Activated CD4-positive, alpha-beta memory T cell treated with anti-CD3 and anti-CD28 coated beads for 36 hours (primary cell): ENCODE results near the gene CLTCL1. TPM values are rescaled to one million over a fixed set of nuclear protein-coding genes. Genes with fewer than 3 reads are reported as not detected.
"Not testable (repeated sequence)": the region's sequence is repeated elsewhere in the genome, so short reads cannot be mapped to it uniquely, and the experiment has no call there.

Experiments used
- CTCF ChIA-PET: fragments of 350-600 bp; sonication (Branson Sonifier 250); formaldehyde crosslinking; loops from one replicate; lab custom pipeline; 2021; ENCODE audit warnings: antibody characterized with exemption, inconsistent platforms; lab: Charles Lee
- POLR2A ChIA-PET: fragments of 350-600 bp; sonication (Branson Sonifier 250); formaldehyde crosslinking; loops from one replicate; lab custom pipeline; 2021; ENCODE audit warnings: antibody characterized with exemption; lab: Charles Lee
- DNase-seq: peaks from one replicate; pipeline ENCODE4 v3.0.0-alpha.2; 2020
- H3K27ac Mint-ChIP-seq: one replicate; pipeline ENCODE4 v1.8.0; 2021; ENCODE audit warnings: mixed read lengths
- H3K27me3 Mint-ChIP-seq: one replicate; pipeline ENCODE4 v1.8.0; 2021; ENCODE audit warnings: mixed read lengths
- H3K36me3 Mint-ChIP-seq: one replicate; pipeline ENCODE4 v1.8.0; 2021; ENCODE audit warnings: mixed read lengths
- H3K4me1 Mint-ChIP-seq: one replicate; pipeline ENCODE4 v1.8.0; 2021; ENCODE audit warnings: low read depth, mixed read lengths
- H3K4me3 Mint-ChIP-seq: one replicate; pipeline ENCODE4 v1.8.0; 2021; ENCODE audit warnings: mild to moderate bottlenecking, mixed read lengths
- H3K9me3 Mint-ChIP-seq: one replicate; pipeline ENCODE4 v1.8.0; 2021; ENCODE audit warnings: mixed read lengths
- intact Hi-C: fragments of 100-400 bp; cut with micrococcal nuclease; formaldehyde crosslinking; loops from one replicate; pipeline ENCODE4 v1.15.1; 2023
- total RNA-seq, 2 experiments: library from RNA; stranded (reverse); gene quantifications; one replicate each; pipeline ENCODE4 v1.2.3, GENCODE V29; 2021

Gene CLTCL1
- total RNA-seq, 2 experiments from 2014 or later = 1.1 to 1.6 TPM

- no peak overlapping the region for H3K27ac Mint-ChIP-seq
- POLR2A ChIA-PET = no interaction called here
- no peaks in the 10 kb centered on the region for H3K9me3 Mint-ChIP-seq
- peaks cover 16% of the 10 kb centered on the region for H3K4me1 Mint-ChIP-seq
- no peaks in the 10 kb centered on the region for H3K36me3 Mint-ChIP-seq
- H3K27me3 Mint-ChIP-seq = peaks cover 23% of the 10 kb centered on the region
- intact Hi-C loops = loop anchor here (2.0 kb wide), 2 partner anchors 111 to 189 kb away; partner anchors contain the start of genes CDC45, SLC25A1 and UFD1
- CTCF ChIA-PET = interaction anchor here (1.5 kb wide), 1 partner anchor 110 kb away, joined by 8 read pairs; no protein-coding TSS in a partner anchor
- DNase-seq = peak; percentile 32
- H3K4me3 Mint-ChIP-seq = no peak overlapping the region
Observed at GRCh38 chr22:19289475-19290161, 1.9 kb downstream of the CLTCL1 start.

- Mint-ChIP-seq H3K36me3 (no peaks in the 10 kb centered on the region), H3K9me3 (no peaks in the 10 kb centered on the region), H3K27me3 (peaks cover 23% of the 10 kb centered on the region), H3K4me1 (peaks cover 16% of the 10 kb centered on the region), H3K27ac (no peak overlapping the region), H3K4me3 (no peak overlapping the region)
- intact Hi-C loops = no loop called here
- no peak for DNase-seq
- ChIA-PET CTCF (no interaction called here), POLR2A (no interaction called here)
Observed at GRCh38 chr22:19287889-19288288, 3.6 kb downstream of the CLTCL1 start.

- ChIA-PET POLR2A (no interaction called here), CTCF (interaction anchor here (0.9 kb wide), 1 partner anchor 79 kb away, joined by 3 read pairs; no protein-coding TSS in a partner anchor)
- no peak for DNase-seq
- intact Hi-C loops = no loop called here
- no peaks in the 10 kb centered on the region for H3K9me3 Mint-ChIP-seq
- H3K27ac Mint-ChIP-seq = no peak overlapping the region
- H3K27me3 Mint-ChIP-seq = peaks cover 23% of the 10 kb centered on the region
- H3K4me1 Mint-ChIP-seq = peaks cover 12% of the 10 kb centered on the region
- H3K36me3 Mint-ChIP-seq = no peaks in the 10 kb centered on the region
- H3K4me3 Mint-ChIP-seq = no peak overlapping the region
Observed at GRCh38 chr22:19287076-19287707, 4.3 kb downstream of the CLTCL1 start.

GRCh38 chr22:19285831-19286230 lies 5.7 kb downstream of the CLTCL1 start:
- no peak for DNase-seq
- CTCF ChIA-PET = interaction anchor here (0.9 kb wide), 1 partner anchor 78 kb away, joined by 3 read pairs; no protein-coding TSS in a partner anchor
- POLR2A ChIA-PET = no interaction called here

GRCh38 chr22:19279143-19279542 lies 12.4 kb downstream of the CLTCL1 start:
- DNase-seq, H3K27me3 Mint-ChIP-seq, H3K27ac Mint-ChIP-seq, H3K9me3 Mint-ChIP-seq, POLR2A ChIA-PET, H3K4me1 Mint-ChIP-seq, CTCF ChIA-PET, H3K4me3 Mint-ChIP-seq, H3K36me3 Mint-ChIP-seq, intact Hi-C loops: not testable (repeated sequence)

More at GRCh38 chr22:19285831-19286230, 5.7 kb downstream of the CLTCL1 start:
- peaks cover 10% of the 10 kb centered on the region for H3K4me1 Mint-ChIP-seq
- no peak overlapping the region for H3K4me3 Mint-ChIP-seq
- no peaks in the 10 kb centered on the region for H3K9me3 Mint-ChIP-seq
- peaks cover 21% of the 10 kb centered on the region for H3K27me3 Mint-ChIP-seq
- no peak overlapping the region for H3K27ac Mint-ChIP-seq
- H3K36me3 Mint-ChIP-seq = no peaks in the 10 kb centered on the region
- intact Hi-C loops = no loop called here

- ChIA-PET CTCF (no interaction called here), POLR2A (no interaction called here)
- intact Hi-C loops = no loop called here
- Mint-ChIP-seq H3K27ac (no peak overlapping the region), H3K4me1 (no peaks in the 10 kb centered on the region), H3K36me3 (no peaks in the 10 kb centered on the region), H3K27me3 (no peaks in the 10 kb centered on the region), H3K4me3 (no peak overlapping the region), H3K9me3 (no peaks in the 10 kb centered on the region)
- no peak for DNase-seq
Observed at GRCh38 chr22:19277785-19278184, 13.7 kb downstream of the CLTCL1 start.

GRCh38 chr22:19275919-19276600 lies 15.5 kb downstream of the CLTCL1 start:
- Mint-ChIP-seq H3K27ac (no peak overlapping the region), H3K9me3 (no peaks in the 10 kb centered on the region), H3K4me1 (no peaks in the 10 kb centered on the region), H3K27me3 (no peaks in the 10 kb centered on the region), H3K36me3 (no peaks in the 10 kb centered on the region), H3K4me3 (no peak overlapping the region)
- POLR2A ChIA-PET = no interaction called here
- DNase-seq = no peak
- CTCF ChIA-PET = interaction anchor here (0.6 kb wide), 1 partner anchor 266 kb away, joined by 4 read pairs; no protein-coding TSS in a partner anchor
- intact Hi-C loops = no loop called here

- POLR2A ChIA-PET = no interaction called here
- Mint-ChIP-seq H3K4me3 (no peak overlapping the region), H3K4me1 (no peaks in the 10 kb centered on the region), H3K36me3 (no peaks in the 10 kb centered on the region), H3K27me3 (no peaks in the 10 kb centered on the region), H3K27ac (no peak overlapping the region), H3K9me3 (no peaks in the 10 kb centered on the region)
- no peak for DNase-seq
- CTCF ChIA-PET = no interaction called here
- intact Hi-C loops = no loop called here
Observed at GRCh38 chr22:19275513-19275912, 16.0 kb downstream of the CLTCL1 start.

- CTCF ChIA-PET = no interaction called here
- POLR2A ChIA-PET = no interaction called here
- DNase-seq = no peak
Observed at GRCh38 chr22:19275104-19275503, 16.4 kb downstream of the CLTCL1 start.

GRCh38 chr22:19271856-19272535 lies 19.5 kb downstream of the CLTCL1 start:
- peaks cover 5% of the 10 kb centered on the region for H3K9me3 Mint-ChIP-seq
- intact Hi-C loops = no loop called here
- H3K36me3 Mint-ChIP-seq = no peaks in the 10 kb centered on the region
- no peaks in the 10 kb centered on the region for H3K4me1 Mint-ChIP-seq
- ChIA-PET POLR2A (no interaction called here), CTCF (no interaction called here)
- DNase-seq = no peak
- no peaks in the 10 kb centered on the region for H3K27me3 Mint-ChIP-seq
- H3K4me3 Mint-ChIP-seq = no peak overlapping the region
- no peak overlapping the region for H3K27ac Mint-ChIP-seq

More at GRCh38 chr22:19275104-19275503, 16.4 kb downstream of the CLTCL1 start:
- H3K27ac Mint-ChIP-seq = no peak overlapping the region
- no peaks in the 10 kb centered on the region for H3K4me1 Mint-ChIP-seq
- no peaks in the 10 kb centered on the region for H3K9me3 Mint-ChIP-seq
- intact Hi-C loops = no loop called here
- no peaks in the 10 kb centered on the region for H3K36me3 Mint-ChIP-seq
- H3K4me3 Mint-ChIP-seq = no peak overlapping the region
- no peaks in the 10 kb centered on the region for H3K27me3 Mint-ChIP-seq

GRCh38 chr22:19271273-19271855 lies 20.2 kb downstream of the CLTCL1 start:
- H3K36me3 Mint-ChIP-seq = peaks cover 5% of the 10 kb centered on the region
- ChIA-PET POLR2A (no interaction called here), CTCF (no interaction called here)
- H3K4me1 Mint-ChIP-seq = no peaks in the 10 kb centered on the region
- H3K27ac Mint-ChIP-seq = no peak overlapping the region
- H3K27me3 Mint-ChIP-seq = no peaks in the 10 kb centered on the region
- H3K9me3 Mint-ChIP-seq = peaks cover 10% of the 10 kb centered on the region
- no peak for DNase-seq
- no peak overlapping the region for H3K4me3 Mint-ChIP-seq
- intact Hi-C loops = no loop called here
